Measurements from ENCODE around the gene TUBGCP2. TPM values are rescaled to one million over a fixed set of nuclear protein-coding genes. Genes with fewer than 3 reads are reported as not detected.

Gene TUBGCP2
- total RNA-seq, 1 experiment from 2014 or later, result 93.7 TPM

GRCh38 chr10:133245439-133246235 lies 63.0 kb downstream of the TUBGCP2 start:
- ChIA-PET POLR2A (no interaction called here), CTCF (no interaction called here)
- H3K27ac ChIP-seq (ENCODE audit: low read length), result no peak overlapping the region
- no peak for TF ChIP-seq TCF7L2 (IDR thresholded peaks at IDR 0.05; ENCODE audit: low read depth, low read length)
- TF ChIP-seq SIN3A (IDR thresholded peaks at IDR 0.05; ENCODE audit: borderline replicate concordance, insufficient read depth, low read depth, low read length), result no peak
- TF ChIP-seq, protein P1, sequence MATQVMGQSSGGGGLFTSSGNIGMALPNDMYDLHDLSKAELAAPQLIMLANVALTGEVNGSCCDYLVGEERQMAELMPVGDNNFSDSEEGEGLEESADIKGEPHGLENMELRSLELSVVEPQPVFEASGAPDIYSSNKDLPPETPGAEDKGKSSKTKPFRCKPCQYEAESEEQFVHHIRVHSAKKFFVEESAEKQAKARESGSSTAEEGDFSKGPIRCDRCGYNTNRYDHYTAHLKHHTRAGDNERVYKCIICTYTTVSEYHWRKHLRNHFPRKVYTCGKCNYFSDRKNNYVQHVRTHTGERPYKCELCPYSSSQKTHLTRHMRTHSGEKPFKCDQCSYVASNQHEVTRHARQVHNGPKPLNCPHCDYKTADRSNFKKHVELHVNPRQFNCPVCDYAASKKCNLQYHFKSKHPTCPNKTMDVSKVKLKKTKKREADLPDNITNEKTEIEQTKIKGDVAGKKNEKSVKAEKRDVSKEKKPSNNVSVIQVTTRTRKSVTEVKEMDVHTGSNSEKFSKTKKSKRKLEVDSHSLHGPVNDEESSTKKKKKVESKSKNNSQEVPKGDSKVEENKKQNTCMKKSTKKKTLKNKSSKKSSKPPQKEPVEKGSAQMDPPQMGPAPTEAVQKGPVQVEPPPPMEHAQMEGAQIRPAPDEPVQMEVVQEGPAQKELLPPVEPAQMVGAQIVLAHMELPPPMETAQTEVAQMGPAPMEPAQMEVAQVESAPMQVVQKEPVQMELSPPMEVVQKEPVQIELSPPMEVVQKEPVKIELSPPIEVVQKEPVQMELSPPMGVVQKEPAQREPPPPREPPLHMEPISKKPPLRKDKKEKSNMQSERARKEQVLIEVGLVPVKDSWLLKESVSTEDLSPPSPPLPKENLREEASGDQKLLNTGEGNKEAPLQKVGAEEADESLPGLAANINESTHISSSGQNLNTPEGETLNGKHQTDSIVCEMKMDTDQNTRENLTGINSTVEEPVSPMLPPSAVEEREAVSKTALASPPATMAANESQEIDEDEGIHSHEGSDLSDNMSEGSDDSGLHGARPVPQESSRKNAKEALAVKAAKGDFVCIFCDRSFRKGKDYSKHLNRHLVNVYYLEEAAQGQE (IDR thresholded peaks at IDR 0.05; ENCODE audit: insufficient read depth in 1 of 2, low read depth in 2 of 2, low read length in 1 of 2), result no peak
- TF ChIP-seq, protein P2, sequence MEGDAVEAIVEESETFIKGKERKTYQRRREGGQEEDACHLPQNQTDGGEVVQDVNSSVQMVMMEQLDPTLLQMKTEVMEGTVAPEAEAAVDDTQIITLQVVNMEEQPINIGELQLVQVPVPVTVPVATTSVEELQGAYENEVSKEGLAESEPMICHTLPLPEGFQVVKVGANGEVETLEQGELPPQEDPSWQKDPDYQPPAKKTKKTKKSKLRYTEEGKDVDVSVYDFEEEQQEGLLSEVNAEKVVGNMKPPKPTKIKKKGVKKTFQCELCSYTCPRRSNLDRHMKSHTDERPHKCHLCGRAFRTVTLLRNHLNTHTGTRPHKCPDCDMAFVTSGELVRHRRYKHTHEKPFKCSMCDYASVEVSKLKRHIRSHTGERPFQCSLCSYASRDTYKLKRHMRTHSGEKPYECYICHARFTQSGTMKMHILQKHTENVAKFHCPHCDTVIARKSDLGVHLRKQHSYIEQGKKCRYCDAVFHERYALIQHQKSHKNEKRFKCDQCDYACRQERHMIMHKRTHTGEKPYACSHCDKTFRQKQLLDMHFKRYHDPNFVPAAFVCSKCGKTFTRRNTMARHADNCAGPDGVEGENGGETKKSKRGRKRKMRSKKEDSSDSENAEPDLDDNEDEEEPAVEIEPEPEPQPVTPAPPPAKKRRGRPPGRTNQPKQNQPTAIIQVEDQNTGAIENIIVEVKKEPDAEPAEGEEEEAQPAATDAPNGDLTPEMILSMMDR (IDR thresholded peaks at IDR 0.05), result no peak
- TF ChIP-seq POLR2AphosphoS5 (IDR thresholded peaks at IDR 0.05; ENCODE audit: low read depth, low read length), result no peak
- H3K9me3 ChIP-seq (ENCODE audit: control insufficient read depth, insufficient read depth, low read depth, low read length), result no peaks in the 10 kb centered on the region
- no peak for ATAC-seq
- BruUV-seq (replicated peaks), result no TSS peak
- intact Hi-C loops (cut with micrococcal nuclease; ENCODE audit: unreplicated experiment), result no loop called here
- no peak for DNase-seq (ENCODE audit: low read depth, low spot score)
- in situ Hi-C loops (cut with HindIII; ENCODE audit: low pct_unique_long_range_greater_than_20kb, low sequenced_read_pairs), result no loop called here
- no peaks in the 10 kb centered on the region for H3K36me3 ChIP-seq (ENCODE audit: control insufficient read depth, insufficient read depth, low read length)
- H3K27me3 ChIP-seq (ENCODE audit: control insufficient read depth, insufficient read depth, low read length), result no peaks in the 10 kb centered on the region
- H3K4me1 ChIP-seq (ENCODE audit: control insufficient read depth, insufficient read depth, low read length), result no peaks in the 10 kb centered on the region
- no peak overlapping the region for H3K4me3 ChIP-seq (ENCODE audit: low read depth in 2 of 2, low read length in 2 of 2)

DNA sequence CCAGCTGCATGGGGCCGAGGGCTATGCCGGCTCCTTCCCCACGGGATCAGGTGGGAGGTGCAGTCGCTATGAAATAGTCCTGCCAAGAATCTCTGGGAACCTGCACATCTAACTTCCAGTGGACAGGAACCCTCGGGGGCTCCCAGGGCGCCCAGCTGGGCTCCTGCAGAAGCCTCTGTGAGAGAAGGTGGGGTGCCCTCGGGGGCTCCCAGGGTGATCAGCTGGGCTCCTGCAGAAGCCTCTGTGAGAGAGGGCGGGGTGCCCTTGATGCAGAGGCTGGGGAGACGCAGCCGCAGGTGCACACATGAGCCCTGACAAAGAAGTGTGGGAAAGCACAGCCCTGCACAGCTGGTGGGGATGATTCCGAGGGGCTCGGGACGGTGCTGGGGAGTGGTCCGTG lies 65.1 kb downstream of the TUBGCP2 start:
- Histone ChIP-seq H3K4me3 (ENCODE audit: low read depth in 2 of 2, low read length in 2 of 2) (no peak overlapping the region), H3K36me3 (ENCODE audit: control insufficient read depth, insufficient read depth, low read length) (no peaks in the 10 kb centered on the region), H3K4me1 (ENCODE audit: control insufficient read depth, insufficient read depth, low read length) (no peaks in the 10 kb centered on the region), H3K27me3 (ENCODE audit: control insufficient read depth, insufficient read depth, low read length) (no peaks in the 10 kb centered on the region), H3K27ac (ENCODE audit: low read length) (no peak overlapping the region), H3K9me3 (ENCODE audit: control insufficient read depth, insufficient read depth, low read depth, low read length) (no peaks in the 10 kb centered on the region)
- ATAC-seq, result no peak
- DNase-seq (ENCODE audit: low read depth, low spot score), result no peak
- CTCF ChIA-PET, result no interaction called here
- TF ChIP-seq, protein P2 (IDR thresholded peaks at IDR 0.05), result no peak
- TF ChIP-seq TCF7L2 (IDR thresholded peaks at IDR 0.05; ENCODE audit: low read depth, low read length) (no peak), POLR2AphosphoS5 (IDR thresholded peaks at IDR 0.05; ENCODE audit: low read depth, low read length) (no peak), SIN3A (IDR thresholded peaks at IDR 0.05; ENCODE audit: borderline replicate concordance, insufficient read depth, low read depth, low read length) (no peak)
- TF ChIP-seq, protein P1 (IDR thresholded peaks at IDR 0.05; ENCODE audit: insufficient read depth in 1 of 2, low read depth in 2 of 2, low read length in 1 of 2), result no peak
- intact Hi-C loops (cut with micrococcal nuclease; ENCODE audit: unreplicated experiment) (loop anchor here (5.0 kb wide), 1 partner anchor 96 kb away; no protein-coding TSS in a partner anchor), in situ Hi-C loops (cut with HindIII; ENCODE audit: low pct_unique_long_range_greater_than_20kb, low sequenced_read_pairs) (no loop called here)
- no TSS peak for BruUV-seq (replicated peaks)
- POLR2A ChIA-PET, result no interaction called here
